ENCODE results near the gene MAN2B2.

DNA sequence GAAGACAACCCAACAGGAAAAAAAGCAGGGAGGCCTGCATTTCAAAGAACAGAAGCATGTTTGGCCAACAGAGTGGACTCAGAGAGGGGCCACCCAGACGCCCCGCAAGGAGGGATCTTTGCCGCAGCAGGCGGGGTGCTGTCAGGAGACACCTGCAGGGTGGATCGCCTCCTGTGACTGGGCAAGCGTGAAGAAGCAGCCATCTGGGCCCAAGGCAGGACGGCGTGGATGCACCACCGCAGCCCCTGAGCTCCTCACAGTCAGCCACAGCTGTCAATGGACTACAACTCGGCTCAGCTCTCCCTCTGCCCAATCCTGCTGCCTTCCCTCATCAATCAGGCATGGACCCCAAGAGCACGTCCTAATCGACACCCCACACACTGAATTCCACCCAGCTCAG is 32.0 kb upstream of the MAN2B2 start:
- TF ChIP-seq POLR2AphosphoS5 (IDR thresholded peaks at IDR 0.05), result no peak
- TF ChIP-seq, protein P1, sequence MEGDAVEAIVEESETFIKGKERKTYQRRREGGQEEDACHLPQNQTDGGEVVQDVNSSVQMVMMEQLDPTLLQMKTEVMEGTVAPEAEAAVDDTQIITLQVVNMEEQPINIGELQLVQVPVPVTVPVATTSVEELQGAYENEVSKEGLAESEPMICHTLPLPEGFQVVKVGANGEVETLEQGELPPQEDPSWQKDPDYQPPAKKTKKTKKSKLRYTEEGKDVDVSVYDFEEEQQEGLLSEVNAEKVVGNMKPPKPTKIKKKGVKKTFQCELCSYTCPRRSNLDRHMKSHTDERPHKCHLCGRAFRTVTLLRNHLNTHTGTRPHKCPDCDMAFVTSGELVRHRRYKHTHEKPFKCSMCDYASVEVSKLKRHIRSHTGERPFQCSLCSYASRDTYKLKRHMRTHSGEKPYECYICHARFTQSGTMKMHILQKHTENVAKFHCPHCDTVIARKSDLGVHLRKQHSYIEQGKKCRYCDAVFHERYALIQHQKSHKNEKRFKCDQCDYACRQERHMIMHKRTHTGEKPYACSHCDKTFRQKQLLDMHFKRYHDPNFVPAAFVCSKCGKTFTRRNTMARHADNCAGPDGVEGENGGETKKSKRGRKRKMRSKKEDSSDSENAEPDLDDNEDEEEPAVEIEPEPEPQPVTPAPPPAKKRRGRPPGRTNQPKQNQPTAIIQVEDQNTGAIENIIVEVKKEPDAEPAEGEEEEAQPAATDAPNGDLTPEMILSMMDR (IDR thresholded peaks at IDR 0.05), result no peak
- no peak for TF ChIP-seq POLR2A (IDR thresholded peaks at IDR 0.05)
- TF ChIP-seq EP300 (IDR thresholded peaks at IDR 0.05; ENCODE audit: low read depth), result no peak

All from transverse colon (tissue), 4 donors.